HG02678 (cell line): ENCODE data around the gene ABCG4.
"Not testable (repeated sequence)": the region's sequence is repeated elsewhere in the genome, so short reads cannot be mapped to it uniquely, and the experiment has no call there.

ENCODE experiments used
- ATAC-seq: cut with Tn5 transposase; IDR thresholded peaks from one replicate; pipeline ENCODE4 v1.9.1; 2021; ENCODE audit warnings: mild to moderate bottlenecking, moderate library complexity; ENCODE audit not compliant: unreplicated experiment

ABCG4 gene

GRCh38 chr11:119115484-119116234 lies 33.2 kb upstream of the ABCG4 start:
- no peak for ATAC-seq

- no peak for ATAC-seq
Observed at GRCh38 chr11:119116235-119116594, 32.6 kb upstream of the ABCG4 start.

GRCh38 chr11:119116601-119117000 lies 32.3 kb upstream of the ABCG4 start:
- ATAC-seq: no peak

- no peak for ATAC-seq
Observed at GRCh38 chr11:119117004-119117706, 31.7 kb upstream of the ABCG4 start.

DNA sequence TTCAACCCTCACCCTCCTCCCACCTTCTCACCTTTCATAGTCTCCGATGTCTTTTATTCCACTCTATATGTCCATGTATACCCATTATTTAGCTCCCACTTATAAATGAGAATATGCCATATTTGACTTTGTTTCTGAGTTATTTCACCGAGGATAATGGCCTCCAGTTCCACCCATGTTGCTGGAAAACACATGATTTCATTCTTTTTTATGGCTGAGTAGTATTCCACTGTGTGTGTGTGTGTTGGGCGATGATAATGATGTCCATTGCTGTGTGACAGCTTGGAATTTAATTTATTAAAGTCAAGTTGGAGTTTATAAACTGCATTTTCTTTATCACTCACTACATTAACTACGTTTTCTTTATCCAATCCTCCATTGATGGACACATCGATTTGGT lies 30.6 kb upstream of the ABCG4 start:
- ATAC-seq: no peak

- no peak for ATAC-seq
Observed at GRCh38 chr11:119118946-119119345, 29.9 kb upstream of the ABCG4 start.

DNA sequence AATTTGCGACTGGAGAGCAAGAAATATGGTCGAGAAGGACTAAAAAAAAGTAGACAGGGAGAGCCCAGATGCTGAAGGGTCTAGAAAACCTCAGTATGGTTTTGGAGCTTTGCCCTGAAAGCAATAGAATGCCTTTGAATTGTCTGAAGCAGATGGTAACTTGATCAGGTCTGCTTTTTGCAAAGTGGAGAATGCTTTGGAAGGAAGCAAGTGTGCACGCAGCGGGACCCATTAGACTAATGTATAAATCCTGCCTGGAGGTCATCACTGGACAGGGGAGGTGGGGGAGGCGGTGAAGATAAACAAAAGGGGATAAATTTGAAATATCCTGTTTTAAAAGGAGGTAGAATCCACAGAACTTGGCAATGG lies 28.2 kb upstream of the ABCG4 start:
- ATAC-seq: no peak

- peak; percentile 93 for ATAC-seq
Observed at GRCh38 chr11:119121008-119121810, 27.6 kb upstream of the ABCG4 start, which contains the start of gene HINFP. TSS of gene HINFP (plus strand) at chr11:119121580. CDS start at chr11:119126945, 5,365 bp downstream.

DNA sequence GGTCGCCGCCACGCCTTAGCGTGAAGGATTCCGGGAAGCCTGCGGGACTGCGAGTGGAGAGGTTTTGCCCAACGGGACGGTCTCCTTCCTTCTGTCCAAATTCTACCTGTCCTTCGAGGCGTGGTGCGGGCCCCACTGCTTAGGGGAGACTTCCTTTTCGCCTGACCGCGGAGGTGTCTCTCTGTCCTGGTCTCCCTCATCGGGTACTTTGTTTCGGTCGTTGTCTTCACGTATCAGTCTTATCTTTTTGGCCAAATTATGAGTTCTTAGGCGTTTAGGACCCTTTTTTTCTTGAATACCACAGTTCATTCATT lies 27.1 kb upstream of the ABCG4 start:
- no peak for ATAC-seq

- ATAC-seq: no peak
Observed at GRCh38 chr11:119125821-119126220, 23.0 kb upstream of the ABCG4 start.

GRCh38 chr11:119126675-119127268 lies 22.1 kb upstream of the ABCG4 start:
- no peak for ATAC-seq

DNA sequence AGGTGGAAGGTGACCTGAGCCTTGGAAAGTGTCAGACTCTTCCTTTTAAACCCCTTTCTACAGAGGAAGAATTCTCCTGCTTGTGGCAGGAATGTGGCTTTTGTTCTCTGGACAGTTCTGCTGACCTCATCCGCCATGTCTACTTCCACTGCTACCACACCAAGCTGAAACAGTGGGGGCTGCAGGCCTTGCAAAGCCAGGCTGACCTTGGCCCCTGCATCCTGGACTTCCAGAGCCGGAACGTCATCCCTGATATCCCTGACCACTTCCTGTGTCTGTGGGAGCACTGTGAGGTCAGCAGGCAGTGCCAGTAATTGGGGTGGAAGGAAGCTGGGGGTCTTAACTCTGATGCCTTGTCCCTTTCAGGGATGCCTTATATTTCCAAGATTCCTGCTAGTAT lies 18.2 kb upstream of the ABCG4 start:
- ATAC-seq: no peak

GRCh38 chr11:119134389-119134978 lies 14.4 kb upstream of the ABCG4 start:
- ATAC-seq: no peak

GRCh38 chr11:119139276-119139675 lies 9.6 kb upstream of the ABCG4 start:
- not testable (repeated sequence) for ATAC-seq

GRCh38 chr11:119144825-119145486 lies 3.9 kb upstream of the ABCG4 start:
- ATAC-seq: no peak

DNA sequence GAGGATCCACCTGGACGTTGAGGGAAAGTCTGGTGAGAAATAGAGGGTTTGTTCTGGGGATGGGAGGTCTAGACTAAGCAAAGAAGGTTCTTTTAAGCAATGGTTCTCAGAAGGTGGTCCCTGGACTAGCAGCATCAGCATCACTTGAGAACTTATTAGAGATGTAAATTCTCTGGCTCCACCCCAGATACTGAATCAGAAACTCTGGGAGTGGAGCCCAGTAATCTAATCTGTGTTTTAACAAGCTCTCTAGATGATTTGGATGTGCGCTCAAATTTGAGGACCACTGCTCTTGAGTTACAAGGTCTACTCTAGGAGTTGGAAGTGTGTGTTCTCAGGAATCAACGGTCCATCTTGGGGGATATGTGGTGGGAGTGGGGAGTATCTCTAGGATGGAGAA lies 3.3 kb upstream of the ABCG4 start:
- no peak for ATAC-seq

DNA sequence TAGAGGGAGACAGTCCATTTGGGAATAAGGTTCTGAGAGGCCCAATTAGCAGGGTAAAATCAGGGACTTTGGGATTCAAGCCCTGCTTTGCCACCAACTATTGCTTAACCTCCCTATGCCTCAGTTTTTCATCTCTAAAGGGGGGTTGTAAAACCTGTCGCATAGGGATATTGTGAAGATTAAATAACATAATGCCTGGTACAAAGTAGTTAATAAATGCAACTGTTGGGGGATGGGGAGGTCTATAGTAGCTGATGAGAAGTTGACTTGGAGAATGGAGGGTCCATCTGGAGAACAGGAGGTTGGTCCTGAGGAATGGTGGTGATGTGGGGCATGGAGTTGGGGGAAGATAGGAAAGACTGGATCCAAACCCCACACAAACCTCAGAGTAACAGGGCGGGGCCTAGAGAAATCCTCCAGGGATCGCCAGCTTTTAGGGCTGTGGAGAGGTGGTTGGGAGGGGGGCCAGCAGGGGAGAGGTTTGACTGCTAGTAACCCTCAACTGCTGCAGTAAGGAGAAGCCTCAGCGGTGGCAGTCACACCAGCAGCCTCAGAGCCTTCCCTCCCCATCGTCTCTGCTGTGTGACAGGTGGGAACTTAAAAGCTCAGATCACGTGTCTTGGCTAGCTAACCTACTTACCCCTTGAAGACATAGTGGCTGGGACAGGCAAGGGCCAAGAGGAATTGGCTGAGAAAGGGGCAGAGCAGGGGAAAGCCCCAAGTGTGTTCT lies 1.1 kb upstream of the ABCG4 start:
- ATAC-seq: no peak

DNA sequence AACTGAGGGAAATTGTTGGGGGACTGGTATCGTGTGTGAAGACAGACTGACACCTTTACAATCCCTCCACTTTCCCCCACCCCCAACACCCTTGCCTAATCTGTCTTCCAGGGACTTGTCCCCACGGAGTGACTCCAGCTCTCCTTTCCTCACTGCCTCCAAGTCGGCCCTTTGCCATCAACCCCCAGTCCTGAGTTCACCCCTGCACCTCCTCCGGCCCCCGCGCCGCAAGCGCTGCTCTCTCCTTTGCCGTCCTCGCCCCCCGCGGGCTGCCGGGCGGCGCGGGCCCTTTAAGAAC lies 183 bp upstream of the ABCG4 start:
- ATAC-seq: no peak

DNA sequence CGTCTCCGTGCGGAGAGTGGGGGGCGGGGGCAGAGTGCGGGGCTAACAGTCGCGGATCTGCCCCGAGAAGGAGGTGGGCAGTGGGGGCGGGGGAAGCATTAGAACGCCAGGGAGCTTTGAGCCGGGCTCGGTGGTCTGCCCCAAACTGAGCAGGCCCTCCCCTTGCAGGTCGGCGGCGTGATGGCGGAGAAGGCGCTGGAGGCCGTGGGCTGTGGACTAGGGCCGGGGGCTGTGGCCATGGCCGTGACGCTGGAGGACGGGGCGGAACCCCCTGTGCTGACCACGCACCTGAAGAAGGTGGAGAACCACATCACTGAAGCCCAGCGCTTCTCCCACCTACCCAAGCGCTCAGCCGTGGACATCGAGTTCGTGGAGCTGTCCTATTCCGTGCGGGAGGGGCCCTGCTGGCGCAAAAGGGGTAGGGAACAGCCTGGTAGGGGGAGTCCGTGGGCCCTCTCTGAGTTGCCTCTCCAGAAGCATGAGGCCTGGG lies 979 bp downstream of the ABCG4 start:
- no peak for ATAC-seq

GRCh38 chr11:119152043-119152442 lies 3.2 kb downstream of the ABCG4 start:
- ATAC-seq: no peak
